SK-N-SH (cell line): ENCODE measurements around the gene GPS2.

Source experiments
- CTCF ChIP-seq: fragments of 200-600 bp; sonication (generic); IDR thresholded peaks from 2 replicates; pipeline ENCODE4 v1.6.1; 2017; ENCODE audit warnings: antibody characterized with exemption, mild to moderate bottlenecking, moderate library complexity
- JUND ChIP-seq: IDR thresholded peaks from 2 replicates; pipeline ENCODE4 v1.4.0; 2012
- MAX ChIP-seq: IDR thresholded peaks from 2 replicates; pipeline ENCODE4 v1.4.0; 2012; ENCODE audit warnings: low read depth
- PBX3 ChIP-seq: IDR thresholded peaks from 2 replicates; pipeline ENCODE4; 2012
- POLR2AphosphoS5 ChIP-seq: IDR thresholded peaks from 2 replicates; pipeline ENCODE4 v1.6.1; 2012; ENCODE audit warnings: low read depth, low read length
- RAD21 ChIP-seq: IDR thresholded peaks from 2 replicates; pipeline ENCODE4 v1.6.1; 2012; ENCODE audit warnings: mild to moderate bottlenecking, low read length
- REST ChIP-seq: IDR thresholded peaks from 2 replicates; pipeline ENCODE4 v1.6.1; 2012; ENCODE audit warnings: mild to moderate bottlenecking, low read depth, low read length, moderate library complexity
- SMC3 ChIP-seq: IDR thresholded peaks from 2 replicates; pipeline ENCODE4 v1.6.1; 2012; ENCODE audit warnings: low read depth, low read length, improper control_type of control experiment
- USF1 ChIP-seq: IDR thresholded peaks from 2 replicates; pipeline ENCODE4 v1.4.0; 2012; ENCODE audit warnings: low read depth, borderline replicate concordance
- USF2 ChIP-seq: fragments of 150-350 bp; IDR thresholded peaks from 2 replicates; pipeline ENCODE4 v1.6.1; 2017; ENCODE audit warnings: antibody characterized with exemption, low read length, low read depth, borderline replicate concordance
- YY1 ChIP-seq: IDR thresholded peaks from 2 replicates; pipeline ENCODE4 v1.4.0; 2012; ENCODE audit warnings: low read depth, mild to moderate bottlenecking

GRCh38 chr17:7263801-7264078, 51.4 kb downstream of the GPS2 start:
- TF ChIP-seq JUND (no peak), CTCF (no peak), PBX3 (no peak), POLR2AphosphoS5 (no peak), YY1 (no peak), REST (no peak), USF1 (no peak), SMC3 (no peak), USF2 (no peak), MAX (no peak), RAD21 (no peak)
